K562 (cell line): ENCODE measurements around the gene CCDC169.

Source experiments
- CC2D1A ChIP-seq: fragments of 450-650 bp; IDR thresholded peaks from 2 replicates; pipeline ENCODE4 v1.6.1; 2017; ENCODE audit warnings: mild to moderate bottlenecking
- CTCF ChIP-seq, 3 experiments: IDR thresholded peaks in 2 of 3; conservative IDR thresholded peaks in 1 of 3; 2 replicates each; pipeline ENCODE4 v1.5.1; 2011 to 2012; ENCODE audit warnings: low read length in 3 of 3, mild to moderate bottlenecking in 3 of 3, control low read depth in 2 of 3, improper control_type of control experiment in 1 of 3, inconsistent platforms in 1 of 3, low read depth in 1 of 3, mixed read lengths in 1 of 3, moderate library complexity in 1 of 3; ENCODE audit not compliant: insufficient read depth in 2 of 3
- FOXM1 ChIP-seq, 2 experiments: fragments of 450-650 bp in 1 of 2; sonication (generic) in 1 of 2; formaldehyde crosslinking in 1 of 2; IDR thresholded peaks; 2 replicates each; pipeline versions ENCODE4 v1.6.1 to v1.9.0; 2017 to 2022; ENCODE audit warnings: low read depth in 2 of 2, mild to moderate bottlenecking in 2 of 2, missing genetic modification reagents in 1 of 2, moderate library complexity in 1 of 2
- HDAC2 ChIP-seq: fragments of 450-650 bp; IDR thresholded peaks from 2 replicates; pipeline ENCODE4 v1.6.1; 2016; ENCODE audit warnings: mild to moderate bottlenecking
- MTA1 ChIP-seq: fragments of 450-650 bp; IDR thresholded peaks from 2 replicates; pipeline ENCODE4 v1.6.1; 2017; ENCODE audit warnings: borderline replicate concordance
- NR2C1 ChIP-seq, 2 experiments: fragments of 450-650 bp; IDR thresholded peaks; 2 replicates each; pipeline ENCODE4 v1.6.1; 2017; ENCODE audit warnings: mild to moderate bottlenecking in 2 of 2, antibody characterized with exemption in 1 of 2, inconsistent platforms in 1 of 2, missing compliant biosample characterization in 1 of 2, missing genetic modification characterization in 1 of 2
- POLR2A ChIP-seq: fragments of 450-650 bp; conservative IDR thresholded peaks from 2 replicates; pipeline ENCODE4 v1.6.1; 2016
- SIRT6 ChIP-seq: IDR thresholded peaks from one replicate; pipeline ENCODE4 v1.6.1; 2012; ENCODE audit warnings: low read depth, mild to moderate bottlenecking, control low read depth, inconsistent platforms, low read length, moderate library complexity
- TAF1 ChIP-seq: IDR thresholded peaks from 2 replicates; pipeline ENCODE4 v1.6.1; 2011; ENCODE audit warnings: mild to moderate bottlenecking, low read length, moderate library complexity; ENCODE audit not compliant: insufficient read depth, control insufficient read depth, severe bottlenecking; ENCODE audit errors: extremely low read depth
- TF ChIP-seq, protein P1 (sequence below), 2 experiments: fragments of 450-650 bp; formaldehyde crosslinking in 1 of 2; IDR thresholded peaks; 2 replicates each; pipeline versions ENCODE4 v1.4.0 to v1.6.1; 2014 to 2020; ENCODE audit warnings: mild to moderate bottlenecking in 2 of 2, borderline replicate concordance in 1 of 2, low read depth in 1 of 2
- TF ChIP-seq, protein P2 (sequence below): sonication (generic); formaldehyde crosslinking; IDR thresholded peaks from 2 replicates; pipeline ENCODE4 v1.9.0; 2022; ENCODE audit warnings: mild to moderate bottlenecking, missing genetic modification reagents

GRCh38 chr13:36261011-36261410 is 36.6 kb downstream of the CCDC169 start:
- no peak for TF ChIP-seq NR2C1 (IDR thresholded peaks at IDR 0.05)
- no peak for TF ChIP-seq NR2C1 (tag; IDR thresholded peaks at IDR 0.05)
- no peak for TF ChIP-seq CTCF (IDR thresholded peaks at IDR 0.05 in 2 of 3, conservative IDR thresholded peaks at IDR 0.05 in 1 of 3; ENCODE audit: insufficient read depth in 2 of 3, low read depth in 1 of 3, low read length in 3 of 3)
- TF ChIP-seq CC2D1A = no peak
- no peak for TF ChIP-seq HDAC2
- TF ChIP-seq TAF1 = no peak
- TF ChIP-seq POLR2A = no peak
- no peak for TF ChIP-seq FOXM1 (IDR thresholded peaks at IDR 0.05; ENCODE audit: low read depth)
- no peak for TF ChIP-seq FOXM1 (CRISPR knock-in tag; IDR thresholded peaks at IDR 0.05; ENCODE audit: low read depth)
- TF ChIP-seq MTA1 = no peak
- no peak for TF ChIP-seq SIRT6
- TF ChIP-seq, protein P1, sequence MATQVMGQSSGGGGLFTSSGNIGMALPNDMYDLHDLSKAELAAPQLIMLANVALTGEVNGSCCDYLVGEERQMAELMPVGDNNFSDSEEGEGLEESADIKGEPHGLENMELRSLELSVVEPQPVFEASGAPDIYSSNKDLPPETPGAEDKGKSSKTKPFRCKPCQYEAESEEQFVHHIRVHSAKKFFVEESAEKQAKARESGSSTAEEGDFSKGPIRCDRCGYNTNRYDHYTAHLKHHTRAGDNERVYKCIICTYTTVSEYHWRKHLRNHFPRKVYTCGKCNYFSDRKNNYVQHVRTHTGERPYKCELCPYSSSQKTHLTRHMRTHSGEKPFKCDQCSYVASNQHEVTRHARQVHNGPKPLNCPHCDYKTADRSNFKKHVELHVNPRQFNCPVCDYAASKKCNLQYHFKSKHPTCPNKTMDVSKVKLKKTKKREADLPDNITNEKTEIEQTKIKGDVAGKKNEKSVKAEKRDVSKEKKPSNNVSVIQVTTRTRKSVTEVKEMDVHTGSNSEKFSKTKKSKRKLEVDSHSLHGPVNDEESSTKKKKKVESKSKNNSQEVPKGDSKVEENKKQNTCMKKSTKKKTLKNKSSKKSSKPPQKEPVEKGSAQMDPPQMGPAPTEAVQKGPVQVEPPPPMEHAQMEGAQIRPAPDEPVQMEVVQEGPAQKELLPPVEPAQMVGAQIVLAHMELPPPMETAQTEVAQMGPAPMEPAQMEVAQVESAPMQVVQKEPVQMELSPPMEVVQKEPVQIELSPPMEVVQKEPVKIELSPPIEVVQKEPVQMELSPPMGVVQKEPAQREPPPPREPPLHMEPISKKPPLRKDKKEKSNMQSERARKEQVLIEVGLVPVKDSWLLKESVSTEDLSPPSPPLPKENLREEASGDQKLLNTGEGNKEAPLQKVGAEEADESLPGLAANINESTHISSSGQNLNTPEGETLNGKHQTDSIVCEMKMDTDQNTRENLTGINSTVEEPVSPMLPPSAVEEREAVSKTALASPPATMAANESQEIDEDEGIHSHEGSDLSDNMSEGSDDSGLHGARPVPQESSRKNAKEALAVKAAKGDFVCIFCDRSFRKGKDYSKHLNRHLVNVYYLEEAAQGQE (IDR thresholded peaks at IDR 0.05; ENCODE audit: borderline replicate concordance) = no peak
- TF ChIP-seq, protein P1 (CRISPR knock-in tag; IDR thresholded peaks at IDR 0.05; ENCODE audit: low read depth) = no peak
- TF ChIP-seq, protein P2, sequence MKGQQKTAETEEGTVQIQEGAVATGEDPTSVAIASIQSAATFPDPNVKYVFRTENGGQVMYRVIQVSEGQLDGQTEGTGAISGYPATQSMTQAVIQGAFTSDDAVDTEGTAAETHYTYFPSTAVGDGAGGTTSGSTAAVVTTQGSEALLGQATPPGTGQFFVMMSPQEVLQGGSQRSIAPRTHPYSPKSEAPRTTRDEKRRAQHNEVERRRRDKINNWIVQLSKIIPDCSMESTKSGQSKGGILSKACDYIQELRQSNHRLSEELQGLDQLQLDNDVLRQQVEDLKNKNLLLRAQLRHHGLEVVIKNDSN = no peak
